ENCODE measurements around the gene PTPRG. TPM values are rescaled to one million over a fixed set of nuclear protein-coding genes. Genes with fewer than 3 reads are reported as not detected.

The PTPRG gene
- total and polyA plus RNA-seq, 2 experiments from 2014 or later, result 24.4 to 131 TPM

- TF ChIP-seq ZNF462 (CRISPR knock-in tag; IDR thresholded peaks at IDR 0.05), result no peak
Measured at GRCh38 chr3:61618871-61619270, 57.5 kb downstream of the PTPRG start (continued).

GRCh38 chr3:61620073-61620472 is 58.7 kb downstream of the PTPRG start:
- H3K79me2 ChIP-seq (replicated peaks; ENCODE audit: insufficient read depth), result peaks cover 100% of the 10 kb centered on the region
- no peak overlapping the region for H3K27ac Mint-ChIP-seq
- no peak overlapping the region for H3K27ac ChIP-seq (ENCODE audit: low read depth)
- H3K27me3 Mint-ChIP-seq (ENCODE audit: insufficient read depth, low read depth, poor library complexity), result no peaks in the 10 kb centered on the region
- no peaks in the 10 kb centered on the region for H3F3A ChIP-seq (replicated peaks; ENCODE audit: low read depth)
- H3K4me1 ChIP-seq (ENCODE audit: insufficient read depth), result peaks cover 41% of the 10 kb centered on the region
- no peak overlapping the region for H3K4me3 Mint-ChIP-seq
- H3K36me3 ChIP-seq (ENCODE audit: insufficient read depth), result no peaks in the 10 kb centered on the region
- no peak overlapping the region for H3K4me2 ChIP-seq
- no peak overlapping the region for H2AFZ ChIP-seq
- H3K4me3 ChIP-seq, result no peak overlapping the region
- DNase-seq (ENCODE audit: low spot score), result no peak
- H3K27me3 ChIP-seq (ENCODE audit: insufficient read depth), result no peaks in the 10 kb centered on the region
- H4K20me1 ChIP-seq (replicated peaks; ENCODE audit: insufficient read depth), result peaks cover 31% of the 10 kb centered on the region
- peaks cover 57% of the 10 kb centered on the region for H3K4me1 Mint-ChIP-seq
- H3K9me3 Mint-ChIP-seq, result no peaks in the 10 kb centered on the region
- peaks cover 32% of the 10 kb centered on the region for H3K36me3 Mint-ChIP-seq (ENCODE audit: low read depth)
- H3K9me2 ChIP-seq (ENCODE audit: insufficient read depth), result no peaks in the 10 kb centered on the region
- ATAC-seq, result no peak
- TF ChIP-seq NANOG (IDR thresholded peaks at IDR 0.05; ENCODE audit: borderline replicate concordance) (no peak), ZNF114 (CRISPR knock-in tag; IDR thresholded peaks at IDR 0.05) (no peak), CTCF (conservative IDR thresholded peaks at IDR 0.05; ENCODE audit: low read depth in 2 of 2) (no peak), CREB1 (CRISPR knock-in tag; IDR thresholded peaks at IDR 0.05; ENCODE audit: low read depth) (no peak), ZNF462 (CRISPR knock-in tag; IDR thresholded peaks at IDR 0.05) (no peak), ETS1 (IDR thresholded peaks at IDR 0.05) (no peak), JUNB (IDR thresholded peaks at IDR 0.05; ENCODE audit: unreplicated experiment) (no peak)

Data from GM23338 (cell line).